ENCODE measurements around the gene CALHM6. TPM values are rescaled to one million over a fixed set of nuclear protein-coding genes. Genes with fewer than 3 reads are reported as not detected.

CALHM6 gene
- polyA plus RNA-seq, 1 of the 3 experiments (the other 2 are of a cell fraction), result 0.51 TPM

DNA sequence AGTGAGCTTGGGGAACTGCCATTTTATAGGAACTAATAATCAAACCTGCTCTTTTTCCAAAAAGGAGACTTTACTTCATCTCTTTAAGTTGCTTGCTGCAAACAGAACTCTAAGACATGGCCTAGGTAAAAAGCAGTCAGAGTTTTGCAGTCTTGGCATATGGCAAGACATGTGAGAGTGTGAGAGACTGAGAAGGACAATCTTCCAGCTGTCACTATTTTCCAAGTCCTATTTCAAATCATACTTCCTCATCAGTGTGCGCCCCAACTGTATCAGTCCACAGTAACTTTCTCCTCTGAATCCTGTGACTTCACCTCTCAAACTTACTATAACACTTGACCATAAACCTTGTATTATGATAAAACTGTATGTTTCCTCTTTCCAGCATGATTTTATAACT lies 10.4 kb downstream of the CALHM6 start:
- DNase-seq, result no peak
- Histone ChIP-seq H3K27me3 (ENCODE audit: insufficient read depth) (no peaks in the 10 kb centered on the region), H4K20me1 (ENCODE audit: insufficient read depth) (no peaks in the 10 kb centered on the region), H3K27ac (ENCODE audit: low read depth in 2 of 2, low read length in 1 of 2) (no peak overlapping the region; a peak in 1 of 4 replicates), H3F3A (replicated peaks; ENCODE audit: insufficient read depth) (no peaks in the 10 kb centered on the region), H2AFZ (ENCODE audit: low read depth) (no peak overlapping the region), H3K4me1 (ENCODE audit: control insufficient read depth in 1 of 2, insufficient read depth in 2 of 2, low read depth in 1 of 2, low read length in 1 of 2) (peaks cover 0 to 6% of the 10 kb centered on the region in 2 experiments; a peak in 1 of 4 replicates), H3K36me3 (replicated peaks in 1 of 2; ENCODE audit: control insufficient read depth in 1 of 2, insufficient read depth in 2 of 2, low read length in 1 of 2) (no peaks in the 10 kb centered on the region), H3K4me2 (no peak overlapping the region), H3K79me2 (ENCODE audit: insufficient read depth) (no peaks in the 10 kb centered on the region), H3K9me3 (no peaks in the 10 kb centered on the region; the same call in 1 of the 2 replicates), H3K9ac (no peak overlapping the region), H3K4me3 (ENCODE audit: low read depth in 2 of 2, low read length in 1 of 2) (no peak overlapping the region), H3K9me2 (no peaks in the 10 kb centered on the region)
- ChIA-PET POLR2A (no interaction called here), CTCF (interaction anchor here (0.6 kb wide), 1 partner anchor 39 kb away, joined by 3 read pairs; no protein-coding TSS in a partner anchor)
- TF ChIP-seq EZH2phosphoT487 (IDR thresholded peaks at IDR 0.05; ENCODE audit: borderline replicate concordance, low read depth) (no peak), NFIC (IDR thresholded peaks at IDR 0.05; ENCODE audit: borderline replicate concordance) (no peak)
- TF ChIP-seq, protein P1, sequence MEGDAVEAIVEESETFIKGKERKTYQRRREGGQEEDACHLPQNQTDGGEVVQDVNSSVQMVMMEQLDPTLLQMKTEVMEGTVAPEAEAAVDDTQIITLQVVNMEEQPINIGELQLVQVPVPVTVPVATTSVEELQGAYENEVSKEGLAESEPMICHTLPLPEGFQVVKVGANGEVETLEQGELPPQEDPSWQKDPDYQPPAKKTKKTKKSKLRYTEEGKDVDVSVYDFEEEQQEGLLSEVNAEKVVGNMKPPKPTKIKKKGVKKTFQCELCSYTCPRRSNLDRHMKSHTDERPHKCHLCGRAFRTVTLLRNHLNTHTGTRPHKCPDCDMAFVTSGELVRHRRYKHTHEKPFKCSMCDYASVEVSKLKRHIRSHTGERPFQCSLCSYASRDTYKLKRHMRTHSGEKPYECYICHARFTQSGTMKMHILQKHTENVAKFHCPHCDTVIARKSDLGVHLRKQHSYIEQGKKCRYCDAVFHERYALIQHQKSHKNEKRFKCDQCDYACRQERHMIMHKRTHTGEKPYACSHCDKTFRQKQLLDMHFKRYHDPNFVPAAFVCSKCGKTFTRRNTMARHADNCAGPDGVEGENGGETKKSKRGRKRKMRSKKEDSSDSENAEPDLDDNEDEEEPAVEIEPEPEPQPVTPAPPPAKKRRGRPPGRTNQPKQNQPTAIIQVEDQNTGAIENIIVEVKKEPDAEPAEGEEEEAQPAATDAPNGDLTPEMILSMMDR (IDR thresholded peaks at IDR 0.05), result no peak
- TF ChIP-seq, protein P2, sequence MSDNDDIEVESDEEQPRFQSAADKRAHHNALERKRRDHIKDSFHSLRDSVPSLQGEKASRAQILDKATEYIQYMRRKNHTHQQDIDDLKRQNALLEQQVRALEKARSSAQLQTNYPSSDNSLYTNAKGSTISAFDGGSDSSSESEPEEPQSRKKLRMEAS (IDR thresholded peaks at IDR 0.05; ENCODE audit: low read depth), result no peak
- WGBS (ENCODE audit: low lambda C conversion rate), result 97% methylated on average over 1 of the region's 1 CpG

DNA sequence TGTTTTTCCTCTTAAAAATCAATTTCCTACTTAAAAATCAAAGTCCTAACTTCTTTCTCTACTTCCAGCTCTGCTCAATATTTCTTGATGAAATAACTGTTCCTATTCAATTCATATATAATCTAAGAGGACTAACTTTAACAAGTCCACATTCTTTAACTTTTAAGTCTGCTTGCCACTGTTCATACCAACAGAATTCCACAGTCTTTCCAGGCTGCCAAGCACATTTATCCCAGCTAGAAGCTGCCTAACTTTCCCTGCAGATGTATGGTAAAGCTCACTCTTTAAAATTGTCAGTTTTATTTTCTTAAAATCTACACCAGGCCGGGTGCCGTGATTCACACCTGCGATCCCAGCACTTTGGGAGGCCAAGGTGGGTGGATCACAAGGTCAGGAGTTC lies 11.5 kb downstream of the CALHM6 start:
- Histone ChIP-seq H3K9me2 (no peaks in the 10 kb centered on the region), H3K79me2 (ENCODE audit: insufficient read depth) (no peaks in the 10 kb centered on the region), H3K27me3 (ENCODE audit: insufficient read depth) (no peaks in the 10 kb centered on the region), H3K4me2 (no peak overlapping the region), H3K9ac (no peak overlapping the region), H3K4me3 (ENCODE audit: low read depth in 2 of 2, low read length in 1 of 2) (no peak overlapping the region), H3K27ac (ENCODE audit: low read depth in 2 of 2, low read length in 1 of 2) (peak overlapping the region in 1 of 2 experiments; percentile 50; a peak in 1 of 4 replicates), H3K4me1 (ENCODE audit: control insufficient read depth in 1 of 2, insufficient read depth in 2 of 2, low read depth in 1 of 2, low read length in 1 of 2) (peaks cover 0 to 6% of the 10 kb centered on the region in 2 experiments; a peak in 1 of 4 replicates), H3K9me3 (no peaks in the 10 kb centered on the region; the same call in 1 of the 2 replicates), H4K20me1 (ENCODE audit: insufficient read depth) (no peaks in the 10 kb centered on the region), H3K36me3 (replicated peaks in 1 of 2; ENCODE audit: control insufficient read depth in 1 of 2, insufficient read depth in 2 of 2, low read length in 1 of 2) (no peaks in the 10 kb centered on the region), H3F3A (replicated peaks; ENCODE audit: insufficient read depth) (no peaks in the 10 kb centered on the region), H2AFZ (ENCODE audit: low read depth) (no peak overlapping the region)
- TF ChIP-seq TEAD4 (IDR thresholded peaks at IDR 0.05; ENCODE audit: borderline replicate concordance, insufficient read depth), result no peak
- TF ChIP-seq, protein P1 (IDR thresholded peaks at IDR 0.05), result no peak
- TF ChIP-seq, protein P3, sequence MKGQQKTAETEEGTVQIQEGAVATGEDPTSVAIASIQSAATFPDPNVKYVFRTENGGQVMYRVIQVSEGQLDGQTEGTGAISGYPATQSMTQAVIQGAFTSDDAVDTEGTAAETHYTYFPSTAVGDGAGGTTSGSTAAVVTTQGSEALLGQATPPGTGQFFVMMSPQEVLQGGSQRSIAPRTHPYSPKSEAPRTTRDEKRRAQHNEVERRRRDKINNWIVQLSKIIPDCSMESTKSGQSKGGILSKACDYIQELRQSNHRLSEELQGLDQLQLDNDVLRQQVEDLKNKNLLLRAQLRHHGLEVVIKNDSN (IDR thresholded peaks at IDR 0.05; ENCODE audit: borderline replicate concordance, low read depth), result no peak
- TF ChIP-seq YY1 (IDR thresholded peaks at IDR 0.05; ENCODE audit: low read depth), result no peak
- TF ChIP-seq GABPA (IDR thresholded peaks at IDR 0.05; ENCODE audit: low read depth), result no peak
- TF ChIP-seq SIN3A (IDR thresholded peaks at IDR 0.05; ENCODE audit: borderline replicate concordance, low read depth, low read length), result no peak
- no peak for TF ChIP-seq TCF12 (IDR thresholded peaks at IDR 0.05)
- TF ChIP-seq FOXM1 (IDR thresholded peaks at IDR 0.05; ENCODE audit: low read depth), result no peak
- no peak for TF ChIP-seq NRF1 (IDR thresholded peaks at IDR 0.05; ENCODE audit: low read depth, low read length)
- no peak for TF ChIP-seq EZH2phosphoT487 (IDR thresholded peaks at IDR 0.05; ENCODE audit: borderline replicate concordance, low read depth)
- TF ChIP-seq RCOR1 (IDR thresholded peaks at IDR 0.05; ENCODE audit: low read length), result no peak
- TF ChIP-seq RXRA (IDR thresholded peaks at IDR 0.05; ENCODE audit: borderline replicate concordance, low read depth), result no peak
- 75% methylated on average over 3 of the region's 3 CpGs for WGBS (ENCODE audit: low lambda C conversion rate)
- POLR2A ChIA-PET, result no interaction called here
- no peak for DNase-seq
- CTCF ChIA-PET, result no interaction called here
